Endothelial cell of umbilical vein (primary cell): ENCODE results near the gene PPP1R26. TPM values are rescaled to one million over a fixed set of nuclear protein-coding genes. Genes with fewer than 3 reads are reported as not detected.

Experiments
- BruUV-seq: library from RNA; stranded (reverse); fragments of 400-500 nt; replicated peaks from 2 replicates; lab custom pipeline; 2021; lab: Mats Ljungman, UMichigan
- CTCF ChIA-PET: fragments of 300-600, 350-600 bp; sonication (Branson Sonifier 250); formaldehyde crosslinking; loops from one replicate; lab custom pipeline; 2021; ENCODE audit warnings: antibody characterized with exemption, inconsistent platforms; lab: Charles Lee
- POLR2A ChIA-PET: fragments of 300-600, 350-600 bp; sonication (Branson Sonifier 250); formaldehyde crosslinking; loops from one replicate; lab custom pipeline; 2021; ENCODE audit warnings: antibody characterized with exemption, inconsistent platforms; lab: Charles Lee
- DNase-seq: peaks from one replicate; pipeline ENCODE4 v3.0.0-alpha.2; 2011; ENCODE audit warnings: low read depth, low spot score
- FAIRE-seq: peaks from 2 replicates; lab custom pipeline; 2011; peaks lifted over from hg19 to GRCh38; lab: Jason Lieb, UNC
- H2AFZ ChIP-seq: 2 replicates; pipeline ENCODE4 v1.6.0; 2012; ENCODE audit warnings: low read depth, low read length, control low read depth, inconsistent platforms
- H3K27ac ChIP-seq: 2 replicates; pipeline ENCODE4 v1.5.1; 2011; ENCODE audit warnings: low read depth, mild to moderate bottlenecking, control low read depth, low read length, moderate library complexity; ENCODE audit not compliant: insufficient read depth
- H3K27me3 ChIP-seq, 2 experiments: 2 replicates each; pipeline versions ENCODE4 v1.6.0 to v1.6.1; 2011; ENCODE audit warnings: low read length in 2 of 2, mixed read lengths in 1 of 2; ENCODE audit not compliant: control insufficient read depth in 2 of 2, insufficient read depth in 2 of 2
- H3K36me3 ChIP-seq, 2 experiments: 2 replicates in 1 of 2; 3 replicates in 1 of 2; pipeline ENCODE4 v1.5.1; 2011; ENCODE audit warnings: low read length in 2 of 2, mild to moderate bottlenecking in 1 of 2, moderate library complexity in 1 of 2; ENCODE audit not compliant: control insufficient read depth in 2 of 2, insufficient read depth in 2 of 2; ENCODE audit errors: extremely low read depth in 1 of 2
- H3K4me1 ChIP-seq: 3 replicates; pipeline ENCODE4 v1.5.1; 2011; ENCODE audit warnings: mild to moderate bottlenecking, low read length; ENCODE audit not compliant: control insufficient read depth, insufficient read depth; ENCODE audit errors: extremely low read depth
- H3K4me2 ChIP-seq: 2 replicates; pipeline ENCODE4 v1.6.1; 2011; ENCODE audit warnings: low read length, control low read depth, mixed read lengths; ENCODE audit not compliant: insufficient read depth
- H3K4me3 ChIP-seq, 3 experiments: fragments of 200-600 bp in 1 of 3; sonication (generic), shearing (Covaris generic) in 1 of 3; replicated peaks in 1 of 3; 2 replicates each; pipeline ENCODE4 v1.5.1; 2011 to 2016; ENCODE audit warnings: control low read depth in 3 of 3, low read length in 3 of 3, mild to moderate bottlenecking in 2 of 3, inconsistent platforms in 1 of 3, low read depth in 1 of 3, moderate library complexity in 1 of 3; ENCODE audit not compliant: insufficient read depth in 1 of 3
- H3K79me2 ChIP-seq: 2 replicates; pipeline ENCODE4 v1.6.0; 2012; ENCODE audit warnings: low read length, inconsistent platforms; ENCODE audit not compliant: control insufficient read depth, insufficient read depth
- H3K9ac ChIP-seq: replicated peaks from 2 replicates; pipeline ENCODE3; 2011; ENCODE audit warnings: low read length, control low read depth; ENCODE audit not compliant: insufficient read depth; ENCODE audit errors: extremely low read depth
- H3K9me1 ChIP-seq: replicated peaks from 3 replicates; pipeline ENCODE4 v1.6.0; 2011; ENCODE audit warnings: mild to moderate bottlenecking, low read length; ENCODE audit not compliant: control insufficient read depth, insufficient read depth; ENCODE audit errors: extremely low read depth
- H3K9me3 ChIP-seq: replicated peaks from 2 replicates; pipeline ENCODE4 v1.5.1; 2012; ENCODE audit warnings: low read length, inconsistent platforms; ENCODE audit not compliant: control insufficient read depth, insufficient read depth
- H4K20me1 ChIP-seq: replicated peaks from 2 replicates; pipeline ENCODE3; 2011; ENCODE audit warnings: mild to moderate bottlenecking, low read length; ENCODE audit not compliant: control insufficient read depth, insufficient read depth; ENCODE audit errors: extremely low read depth
- EZH2 ChIP-seq: IDR thresholded peaks from 2 replicates; pipeline ENCODE4 v1.6.1; 2012; ENCODE audit warnings: borderline replicate concordance, low read depth, mild to moderate bottlenecking, moderate library complexity, low read length, inconsistent platforms; ENCODE audit not compliant: severe bottlenecking
- FOS ChIP-seq: IDR thresholded peaks from 2 replicates; pipeline ENCODE4 v1.6.1; 2011; ENCODE audit warnings: mild to moderate bottlenecking, low read length, moderate library complexity, borderline replicate concordance; ENCODE audit not compliant: insufficient read depth
- GATA2 ChIP-seq: IDR thresholded peaks from 2 replicates; pipeline ENCODE4 v1.7.0; 2011; ENCODE audit warnings: low read depth, mild to moderate bottlenecking, moderate library complexity, mixed read lengths, low read length; ENCODE audit not compliant: insufficient read length, insufficient read depth
- JUN ChIP-seq: IDR thresholded peaks from 2 replicates; pipeline ENCODE4 v1.6.1; 2011; ENCODE audit warnings: borderline replicate concordance, low read depth; ENCODE audit not compliant: insufficient read length, insufficient read depth
- MYC ChIP-seq: IDR thresholded peaks from one replicate; pipeline ENCODE4 v1.6.1; 2011; ENCODE audit warnings: mild to moderate bottlenecking, low read depth, low read length
- POLR2A ChIP-seq: IDR thresholded peaks from 2 replicates; pipeline ENCODE4 v1.6.1; 2012; ENCODE audit warnings: low read depth, mild to moderate bottlenecking, control low read depth, low read length
- POLR2AphosphoS5 ChIP-seq: IDR thresholded peaks from 2 replicates; pipeline ENCODE4 v1.6.1; 2012; ENCODE audit warnings: low read depth, mild to moderate bottlenecking, control low read depth, low read length, moderate library complexity; ENCODE audit not compliant: insufficient read depth
- dilution Hi-C: fragments of 300-500 bp; cut with MboI; formaldehyde crosslinking; loops from one replicate; pipeline ENCODE4 v1.15.0; 2019; ENCODE audit warnings: low sequenced_read_pairs; ENCODE audit not compliant: extremely low pct_ligation_motif_present
- intact Hi-C: fragments of 100-400 bp; cut with micrococcal nuclease; formaldehyde crosslinking; loops from one replicate; pipeline ENCODE4 v1.10.0; 2022
- polyA plus RNA-seq, 4 experiments: library from polyadenylated mRNA; depleted of rRNA in 3 of 4; stranded (reverse) in 3 of 4; unstranded in 1 of 4; fragments of >200 nt; gene quantifications; 2 replicates each; pipeline versions ENCODE4 v1.2.1 to v1.2.3, GENCODE V29; 2011 to 2012; ENCODE audit warnings: missing spikeins in 1 of 4
- total RNA-seq: library from RNA; stranded (reverse); gene quantifications from 2 replicates; pipeline ENCODE4 v1.2.3, GENCODE V29; 2021
- TF ChIP-seq, protein P1 (sequence below), 2 donors: IDR thresholded peaks; 1 replicate in 1 of 2; 2 replicates in 1 of 2; pipeline ENCODE4 v1.5.1; 2011; ENCODE audit warnings: low read length in 2 of 2, mild to moderate bottlenecking in 2 of 2, moderate library complexity in 2 of 2, control low read depth in 1 of 2, inconsistent platforms in 1 of 2, low read depth in 1 of 2; ENCODE audit not compliant: insufficient read depth in 1 of 2; ENCODE audit errors: extremely low read depth in 1 of 2
- TF ChIP-seq, protein P2 (sequence below): IDR thresholded peaks from 2 replicates; pipeline ENCODE4 v1.6.1; 2011; ENCODE audit not compliant: insufficient read depth, insufficient read length

PPP1R26 gene
- total and polyA plus RNA-seq, 2 donors (not counting 3 experiments of a cell fraction or from before 2014, with no cell fraction given): 5.9 to 16.9 TPM

DNA sequence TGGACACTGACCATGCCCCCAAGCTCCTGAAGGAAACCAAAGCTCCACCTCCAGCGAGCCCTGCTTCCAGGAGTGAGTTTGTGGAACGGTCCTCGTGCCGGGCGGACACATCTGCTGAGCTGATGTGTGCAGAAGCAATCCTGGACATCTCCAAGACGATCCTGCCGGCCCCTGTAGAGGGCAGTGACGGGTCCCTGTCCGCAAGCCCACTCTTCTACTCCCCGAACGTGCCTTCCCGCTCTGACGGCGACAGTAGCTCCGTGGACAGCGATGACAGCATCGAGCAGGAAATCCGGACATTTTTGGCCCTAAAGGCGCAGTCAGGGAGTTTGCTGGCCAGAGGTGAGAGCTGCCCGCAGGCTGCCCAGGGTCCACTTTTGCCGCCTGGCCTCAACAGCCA is 6.2 kb downstream of the PPP1R26 start:
- Histone ChIP-seq H3K4me1 (peaks cover 1% of the 10 kb centered on the region), H4K20me1 (no peaks in the 10 kb centered on the region), H3K4me3 (no peak overlapping the region), H3K79me2 (no peaks in the 10 kb centered on the region), H3K27me3 (no peaks in the 10 kb centered on the region), H3K4me2 (no peak overlapping the region), H3K36me3 (peaks cover 0 to 29% of the 10 kb centered on the region in 2 experiments), H2AFZ (no peak overlapping the region), H3K9me3 (no peaks in the 10 kb centered on the region), H3K9ac (no peak overlapping the region), H3K27ac (no peak overlapping the region), H3K9me1 (no peaks in the 10 kb centered on the region)
- ChIA-PET POLR2A (no interaction called here), CTCF (interaction anchor here (1.1 kb wide), 1 partner anchor 19 kb away, joined by 3 read pairs; no protein-coding TSS in a partner anchor)
- TF ChIP-seq, protein P1, sequence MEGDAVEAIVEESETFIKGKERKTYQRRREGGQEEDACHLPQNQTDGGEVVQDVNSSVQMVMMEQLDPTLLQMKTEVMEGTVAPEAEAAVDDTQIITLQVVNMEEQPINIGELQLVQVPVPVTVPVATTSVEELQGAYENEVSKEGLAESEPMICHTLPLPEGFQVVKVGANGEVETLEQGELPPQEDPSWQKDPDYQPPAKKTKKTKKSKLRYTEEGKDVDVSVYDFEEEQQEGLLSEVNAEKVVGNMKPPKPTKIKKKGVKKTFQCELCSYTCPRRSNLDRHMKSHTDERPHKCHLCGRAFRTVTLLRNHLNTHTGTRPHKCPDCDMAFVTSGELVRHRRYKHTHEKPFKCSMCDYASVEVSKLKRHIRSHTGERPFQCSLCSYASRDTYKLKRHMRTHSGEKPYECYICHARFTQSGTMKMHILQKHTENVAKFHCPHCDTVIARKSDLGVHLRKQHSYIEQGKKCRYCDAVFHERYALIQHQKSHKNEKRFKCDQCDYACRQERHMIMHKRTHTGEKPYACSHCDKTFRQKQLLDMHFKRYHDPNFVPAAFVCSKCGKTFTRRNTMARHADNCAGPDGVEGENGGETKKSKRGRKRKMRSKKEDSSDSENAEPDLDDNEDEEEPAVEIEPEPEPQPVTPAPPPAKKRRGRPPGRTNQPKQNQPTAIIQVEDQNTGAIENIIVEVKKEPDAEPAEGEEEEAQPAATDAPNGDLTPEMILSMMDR (IDR thresholded peaks at IDR 0.05; ENCODE audit: extremely low read depth in 1 of 2, insufficient read depth in 1 of 2, low read depth in 1 of 2, low read length in 2 of 2): no peak
- no peak for DNase-seq
- no peak for FAIRE-seq
- no TSS peak for BruUV-seq
- intact Hi-C loops (no loop called here), dilution Hi-C loops (no loop called here)

DNA sequence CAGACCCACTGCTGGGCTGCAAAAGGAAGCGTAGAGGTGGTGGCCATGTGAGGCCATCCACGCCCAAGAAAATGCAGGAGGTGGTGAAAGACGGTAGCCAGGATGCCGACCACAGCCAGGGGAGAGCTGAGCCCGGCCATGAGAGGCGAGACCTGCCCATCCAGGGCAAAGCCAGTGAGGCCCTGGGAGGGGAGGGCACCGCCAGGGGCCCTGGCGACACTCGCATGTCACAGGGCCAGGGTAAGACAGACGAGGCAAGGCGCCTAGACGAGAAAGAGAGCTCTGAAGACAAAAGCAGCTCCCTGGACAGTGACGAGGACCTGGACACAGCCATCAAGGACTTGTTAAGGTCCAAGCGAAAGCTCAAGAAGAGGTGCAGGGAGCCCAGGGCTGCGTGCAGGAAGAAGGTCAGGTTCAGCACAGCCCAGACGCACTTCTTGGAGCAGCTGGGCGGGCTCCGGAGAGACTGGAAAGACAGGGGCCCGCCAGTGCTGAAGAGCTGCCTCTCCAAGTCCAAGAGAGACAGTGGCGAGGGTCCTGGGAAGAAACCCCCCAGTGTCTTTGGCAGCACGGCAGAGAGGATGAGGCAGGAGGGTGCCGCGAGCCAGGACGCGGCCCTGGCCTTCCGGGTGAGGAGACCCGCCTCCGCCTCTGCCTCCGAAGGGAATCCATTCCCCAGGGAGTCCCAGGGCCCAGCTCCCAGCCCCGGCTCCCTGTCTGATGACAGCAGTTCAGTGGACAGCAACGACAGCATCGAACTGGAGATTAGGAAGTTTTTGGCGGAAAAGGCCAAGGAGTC is 6.9 kb downstream of the PPP1R26 start:
- no peaks in the 10 kb centered on the region for H3K9me3 ChIP-seq
- BruUV-seq: no TSS peak
- no peak for DNase-seq

More for the DNA sequence above, 6.9 kb downstream of the PPP1R26 start:
- POLR2A ChIA-PET: no interaction called here
- Histone ChIP-seq H3K4me2 (no peak overlapping the region), H3K9me1 (no peaks in the 10 kb centered on the region), H3K79me2 (no peaks in the 10 kb centered on the region), H3K4me3 (no peak overlapping the region), H2AFZ (no peak overlapping the region), H3K27ac (no peak overlapping the region), H3K27me3 (no peaks in the 10 kb centered on the region), H3K36me3 (peaks cover 0 to 29% of the 10 kb centered on the region in 2 experiments), H3K4me1 (no peaks in the 10 kb centered on the region), H4K20me1 (no peaks in the 10 kb centered on the region), H3K9ac (no peak overlapping the region)
- dilution Hi-C loops: no loop called here
- intact Hi-C loops: no loop called here
- CTCF ChIA-PET: interaction anchor here (1.1 kb wide), 1 partner anchor 18 kb away, joined by 3 read pairs; no protein-coding TSS in a partner anchor
- FAIRE-seq: no peak
- TF ChIP-seq POLR2AphosphoS5 (no peak), FOS (no peak), GATA2 (no peak), MYC (no peak), POLR2A (no peak), EZH2 (no peak), JUN (no peak)
- TF ChIP-seq, protein P2, sequence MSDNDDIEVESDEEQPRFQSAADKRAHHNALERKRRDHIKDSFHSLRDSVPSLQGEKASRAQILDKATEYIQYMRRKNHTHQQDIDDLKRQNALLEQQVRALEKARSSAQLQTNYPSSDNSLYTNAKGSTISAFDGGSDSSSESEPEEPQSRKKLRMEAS: no peak
- TF ChIP-seq, protein P1 (IDR thresholded peaks at IDR 0.05; ENCODE audit: extremely low read depth in 1 of 2, insufficient read depth in 1 of 2, low read depth in 1 of 2, low read length in 2 of 2): no peak
